Measurements from ENCODE around the gene ROPN1B.

- TF ChIP-seq CTCF (IDR thresholded peaks at IDR 0.05 in 8 of 11, conservative IDR thresholded peaks at IDR 0.05 in 3 of 11) = no peak
- TF ChIP-seq POLR2A (IDR thresholded peaks at IDR 0.05) = no peak
- no peak for TF ChIP-seq POLR2AphosphoS5 (IDR thresholded peaks at IDR 0.05)
Observed at GRCh38 chr3:126028096-126028495, 59.1 kb downstream of the ROPN1B start.
